HPDE6-E6E7 (cell line): ENCODE data around the gene ZIC2.

ENCODE experiments used
- DNase-seq: peaks from one replicate; pipeline ENCODE4 v3.0.0; 2011; ENCODE audit warnings: missing footprints; ENCODE audit errors: extremely low spot score

Gene ZIC2

GRCh38 chr13:99974296-99974938, 7.2 kb upstream of the ZIC2 start:
- no peak for DNase-seq

- DNase-seq: no peak
Observed at GRCh38 chr13:99974939-99975561, 6.5 kb upstream of the ZIC2 start.

DNA sequence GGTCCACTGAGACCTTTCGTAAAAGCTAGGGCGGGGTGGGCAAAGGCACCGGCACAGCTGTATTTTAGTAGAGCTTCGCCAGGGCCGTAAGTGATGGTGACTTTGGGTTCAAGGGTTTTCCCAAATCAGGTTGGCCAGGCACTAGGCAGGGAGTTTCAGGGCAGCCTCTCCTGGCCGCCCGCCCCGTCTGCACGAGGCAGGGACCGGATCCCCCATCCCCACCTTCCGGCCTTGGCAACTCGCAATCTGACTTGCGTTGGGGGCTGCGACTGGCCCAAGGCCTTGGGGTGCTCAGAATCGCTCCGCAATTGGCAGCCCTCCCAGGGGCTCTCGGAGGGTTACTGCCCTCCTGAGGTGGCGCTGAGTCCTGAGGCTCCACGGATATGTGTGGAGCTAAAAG, 6.0 kb upstream of the ZIC2 start:
- no peak for DNase-seq

DNA sequence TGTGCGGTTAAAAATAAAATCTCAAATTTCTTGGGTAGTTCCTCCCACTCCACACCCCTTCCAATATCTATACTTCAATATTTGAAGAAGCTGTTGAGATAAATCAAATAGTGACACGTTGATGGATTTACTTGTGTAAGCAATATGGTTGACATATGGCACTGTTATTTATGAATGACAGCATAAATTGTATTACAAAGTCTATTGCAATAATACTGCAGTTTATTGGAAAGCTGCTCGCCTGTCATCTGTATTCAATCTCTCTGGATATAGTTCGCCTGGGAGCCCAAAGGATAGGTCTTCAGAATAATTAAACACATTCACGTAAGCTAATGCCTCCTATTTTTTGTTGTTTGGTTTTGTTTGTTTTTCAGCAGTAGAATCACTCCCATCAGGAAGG, 5.0 kb upstream of the ZIC2 start:
- no peak for DNase-seq

DNA sequence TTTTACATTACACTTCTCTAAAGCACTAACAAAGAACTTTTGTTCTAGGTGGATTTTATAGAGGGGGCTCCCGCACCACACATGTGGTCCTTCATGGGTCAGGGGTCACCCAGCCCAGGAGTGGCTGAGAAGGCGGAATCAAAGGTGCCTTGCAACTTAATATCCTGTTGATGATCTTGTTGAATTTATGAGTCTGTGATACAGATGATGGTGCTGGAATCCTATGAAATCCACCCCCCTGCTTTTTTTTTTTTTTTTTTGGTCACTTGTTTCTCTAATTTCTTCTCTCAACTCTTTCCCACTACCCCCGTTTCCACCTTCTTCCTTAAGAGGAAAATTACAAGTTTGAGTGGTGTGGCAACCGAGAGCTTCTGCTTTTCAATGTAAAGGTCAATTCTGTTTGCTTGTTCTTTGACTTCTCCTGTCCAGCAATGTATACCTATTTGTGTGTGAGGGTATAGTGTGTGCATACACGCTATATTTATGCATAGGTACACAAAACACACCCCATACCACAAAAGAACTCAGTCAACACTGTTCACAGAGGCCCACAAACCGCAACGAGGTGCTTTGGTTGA, 4.2 kb upstream of the ZIC2 start:
- no peak for DNase-seq

DNA sequence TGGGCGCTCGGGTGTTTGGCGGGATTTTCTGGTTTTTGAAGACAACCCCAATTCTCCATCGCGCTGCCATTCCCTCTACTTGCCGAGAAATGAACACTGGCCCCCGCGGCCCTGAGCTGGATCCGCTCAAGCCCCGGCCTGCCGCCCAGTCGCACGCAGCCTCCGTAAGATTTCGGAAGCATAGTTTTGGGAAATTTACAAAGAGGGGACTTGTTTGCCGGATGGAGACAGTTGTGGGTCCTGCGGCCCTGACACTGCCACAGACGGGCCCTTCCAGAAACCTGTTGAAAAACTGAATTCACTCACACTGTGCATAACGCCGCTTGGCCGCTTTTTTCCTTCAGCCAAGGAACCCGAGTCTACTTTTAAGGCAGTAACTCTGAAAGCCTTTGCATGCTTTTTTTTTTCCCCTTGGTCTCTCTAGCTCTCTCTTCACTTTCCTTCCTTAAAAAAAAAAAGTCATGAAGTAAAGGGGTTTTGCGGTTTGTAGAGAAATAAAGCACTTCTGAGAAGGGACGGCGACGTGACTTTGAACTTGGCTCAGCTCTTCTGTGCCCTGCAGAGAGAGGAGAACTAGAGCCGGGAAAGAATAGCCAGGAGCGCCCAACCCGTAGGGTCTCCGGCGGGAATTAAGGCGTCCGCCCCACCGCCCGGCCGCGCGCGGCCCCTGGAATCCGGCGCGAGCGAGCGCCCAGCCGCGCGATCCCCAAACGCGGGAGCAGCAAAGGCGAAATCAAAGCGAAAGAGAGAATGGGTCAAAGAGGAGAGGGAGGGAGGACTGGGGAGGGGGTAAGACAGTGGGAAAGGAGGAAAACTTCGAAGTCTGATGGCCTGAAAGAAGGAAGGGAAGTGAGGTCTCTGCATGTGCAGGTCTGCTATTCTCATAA, 3.4 kb upstream of the ZIC2 start:
- no peak for DNase-seq

DNA sequence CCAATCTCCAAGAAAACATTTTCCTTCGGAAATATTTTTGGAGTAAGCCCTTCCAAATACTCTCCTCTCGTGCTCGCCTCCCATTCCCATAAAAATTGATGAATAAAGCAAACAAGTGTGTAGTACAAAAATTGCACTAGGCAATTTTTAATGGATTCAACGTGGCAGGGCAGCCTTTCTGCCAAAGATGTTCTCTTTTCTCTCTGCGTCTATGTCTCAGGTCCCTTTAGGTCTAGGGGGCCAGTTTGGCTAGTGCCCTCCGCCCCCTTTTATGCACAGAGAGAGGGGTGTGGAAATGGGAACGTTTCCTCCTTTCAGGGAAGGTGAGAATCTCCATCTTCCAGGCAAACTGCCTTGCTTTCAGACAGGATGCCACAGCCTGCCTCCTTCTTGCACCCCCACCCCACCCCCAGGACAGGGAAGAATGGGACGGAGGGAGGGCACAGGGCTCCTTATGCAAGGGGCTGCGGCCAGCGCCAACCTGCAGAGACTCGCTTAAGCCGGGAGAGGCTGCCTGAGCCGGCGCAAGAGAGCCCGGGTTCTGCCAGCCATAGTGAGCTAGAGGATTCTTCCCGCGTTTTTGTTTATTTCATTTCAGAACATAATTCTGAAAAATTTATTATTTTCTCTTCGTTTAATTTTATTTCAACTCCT, 2.7 kb upstream of the ZIC2 start:
- no peak for DNase-seq

DNA sequence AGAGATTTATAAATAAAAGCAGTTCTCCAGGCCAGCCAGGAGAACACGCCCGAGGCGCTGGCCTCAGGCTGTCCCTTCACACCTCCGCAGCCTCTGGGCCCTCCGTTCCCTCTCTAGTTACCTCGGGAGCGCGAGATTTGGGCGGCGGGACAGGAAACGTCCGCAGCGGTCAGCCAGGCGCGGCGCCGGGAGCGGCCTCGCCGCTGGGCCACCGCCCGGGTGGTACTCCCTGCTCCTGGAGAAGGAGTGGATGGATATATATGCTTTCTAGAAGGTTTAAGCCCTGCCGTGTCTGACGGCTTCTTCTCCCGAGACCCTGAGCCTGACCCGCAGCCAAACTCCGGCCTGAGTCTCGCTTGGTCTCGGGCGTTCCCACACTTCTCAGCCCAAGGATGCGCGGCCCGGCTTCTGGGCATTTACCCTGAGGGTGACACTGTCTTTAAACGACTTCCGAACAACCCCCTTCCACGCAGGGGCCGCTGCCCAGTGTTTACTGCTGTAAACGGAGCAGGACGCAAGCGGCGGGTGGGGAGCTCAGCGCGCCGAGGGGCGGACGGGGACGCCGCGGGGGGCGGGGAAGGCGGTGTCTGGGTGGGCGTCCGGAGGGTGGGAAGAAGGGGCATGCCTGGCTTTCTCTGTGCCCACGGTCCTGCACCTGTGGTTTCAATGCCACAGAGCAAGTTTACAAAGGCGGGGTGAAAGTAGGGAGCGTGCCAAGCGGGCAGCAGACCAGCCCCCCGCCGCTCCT, 2.0 kb upstream of the ZIC2 start:
- DNase-seq: no peak

GRCh38 chr13:99980201-99980823, 1.3 kb upstream of the ZIC2 start:
- DNase-seq: peak; percentile 54

DNA sequence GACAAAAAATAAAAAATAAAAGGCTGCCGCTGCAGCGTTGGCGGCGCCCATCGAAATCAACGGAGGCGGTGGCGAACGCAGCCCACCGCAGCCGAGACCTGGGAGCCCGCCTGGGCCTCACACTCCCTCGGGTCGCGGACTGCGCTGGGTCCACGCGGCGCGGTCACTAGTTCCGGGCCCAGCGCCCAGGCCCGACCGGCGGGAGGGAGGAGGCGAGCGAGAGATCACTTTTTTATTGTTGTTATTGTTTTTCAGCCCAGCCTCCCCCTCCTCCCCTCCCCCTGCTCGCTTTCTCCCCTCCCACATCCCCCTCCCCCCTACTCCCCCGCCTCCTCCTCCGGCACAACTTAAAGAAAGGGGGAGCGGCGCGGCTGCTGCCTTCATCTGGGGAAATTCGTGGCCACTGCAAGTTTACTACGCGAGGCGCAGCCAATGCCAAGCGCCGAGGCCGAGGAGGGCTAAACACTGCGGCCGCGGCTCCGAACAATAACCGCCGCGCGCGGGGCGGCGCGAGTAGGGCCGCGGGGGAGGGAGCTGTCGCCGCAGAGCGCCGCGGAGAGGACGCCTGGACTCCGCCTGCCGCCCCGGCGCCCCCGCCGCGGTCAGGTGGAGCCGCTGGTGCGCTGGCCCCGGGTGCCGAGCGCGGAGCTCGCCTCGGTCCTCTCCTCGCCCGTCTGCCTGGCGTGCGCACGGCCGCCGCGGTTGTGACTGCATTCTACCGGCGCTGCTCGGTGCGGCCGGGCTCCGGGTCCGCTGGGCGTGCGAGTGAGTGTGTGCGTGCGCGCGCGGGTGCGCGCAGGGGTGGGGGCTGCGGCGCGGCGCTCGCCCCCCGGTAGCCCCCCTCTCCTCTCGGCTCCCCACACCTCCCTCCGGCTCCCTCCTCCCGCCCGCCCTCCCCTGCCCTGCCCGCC, 505 bp upstream of the ZIC2 start:
- DNase-seq: no peak

- no peak for DNase-seq
Observed at GRCh38 chr13:99982036-99982730, 599 bp downstream of the ZIC2 start.

- no peak for DNase-seq
Observed at GRCh38 chr13:99982731-99983498, 1.3 kb downstream of the ZIC2 start.

- DNase-seq: no peak
Observed at GRCh38 chr13:99983499-99984401, 2.2 kb downstream of the ZIC2 start.

GRCh38 chr13:99984461-99985240, 3.1 kb downstream of the ZIC2 start:
- no peak for DNase-seq

GRCh38 chr13:99985241-99985874, 3.8 kb downstream of the ZIC2 start:
- no peak for DNase-seq
